Liver (tissue), 2 donors: ENCODE measurements around the gene SPATA4.

ENCODE experiments used
- CTCF ChIP-seq: fragments of 150-350 bp; IDR thresholded peaks from 2 replicates; pipeline ENCODE4 v1.5.1; 2017; ENCODE audit warnings: improper control_type of control experiment, low read depth, low read length; ENCODE audit not compliant: missing input control
- TF ChIP-seq, protein P1 (sequence below): IDR thresholded peaks from 2 replicates; pipeline ENCODE4 v1.6.1; 2016; ENCODE audit warnings: antibody characterized with exemption
- donor health status: healthy.

GRCh38 chr4:176163041-176163440 lies 32.3 kb downstream of the SPATA4 start:
- no peak for TF ChIP-seq CTCF
- TF ChIP-seq, protein P1, sequence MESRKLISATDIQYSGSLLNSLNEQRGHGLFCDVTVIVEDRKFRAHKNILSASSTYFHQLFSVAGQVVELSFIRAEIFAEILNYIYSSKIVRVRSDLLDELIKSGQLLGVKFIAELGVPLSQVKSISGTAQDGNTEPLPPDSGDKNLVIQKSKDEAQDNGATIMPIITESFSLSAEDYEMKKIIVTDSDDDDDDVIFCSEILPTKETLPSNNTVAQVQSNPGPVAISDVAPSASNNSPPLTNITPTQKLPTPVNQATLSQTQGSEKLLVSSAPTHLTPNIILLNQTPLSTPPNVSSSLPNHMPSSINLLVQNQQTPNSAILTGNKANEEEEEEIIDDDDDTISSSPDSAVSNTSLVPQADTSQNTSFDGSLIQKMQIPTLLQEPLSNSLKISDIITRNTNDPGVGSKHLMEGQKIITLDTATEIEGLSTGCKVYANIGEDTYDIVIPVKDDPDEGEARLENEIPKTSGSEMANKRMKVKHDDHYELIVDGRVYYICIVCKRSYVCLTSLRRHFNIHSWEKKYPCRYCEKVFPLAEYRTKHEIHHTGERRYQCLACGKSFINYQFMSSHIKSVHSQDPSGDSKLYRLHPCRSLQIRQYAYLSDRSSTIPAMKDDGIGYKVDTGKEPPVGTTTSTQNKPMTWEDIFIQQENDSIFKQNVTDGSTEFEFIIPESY = no peak
